Measurements from ENCODE around the gene ATAD3A. TPM values are rescaled to one million over a fixed set of nuclear protein-coding genes. Genes with fewer than 3 reads are reported as not detected.

The ATAD3A gene
- total and polyA plus RNA-seq, 2 experiments from 2014 or later: 36.5 to 80.3 TPM

GRCh38 chr1:1479547-1480487, 32.1 kb upstream of the ATAD3A start:
- no peaks in the 10 kb centered on the region for H3K27me3 ChIP-seq (ENCODE audit: insufficient read depth)
- H3K36me3 Mint-ChIP-seq (ENCODE audit: low read depth): peaks cover 70% of the 10 kb centered on the region
- no peak for ATAC-seq
- peaks cover 10% of the 10 kb centered on the region for H3K36me3 ChIP-seq (ENCODE audit: insufficient read depth)
- TF ChIP-seq EZH2 (IDR thresholded peaks at IDR 0.05; ENCODE audit: low read depth, unreplicated experiment) (no peak), ZNF331 (CRISPR knock-in tag; IDR thresholded peaks at IDR 0.05; ENCODE audit: low read depth) (no peak), ZNF114 (CRISPR knock-in tag; IDR thresholded peaks at IDR 0.05) (no peak), JUNB (IDR thresholded peaks at IDR 0.05; ENCODE audit: unreplicated experiment) (no peak), NANOG (IDR thresholded peaks at IDR 0.05; ENCODE audit: borderline replicate concordance) (no peak), CTCF (conservative IDR thresholded peaks at IDR 0.05; ENCODE audit: low read depth in 2 of 2) (no peak), POLR2AphosphoS5 (IDR thresholded peaks at IDR 0.05; ENCODE audit: low read depth) (no peak), ETS1 (IDR thresholded peaks at IDR 0.05) (no peak), STAT1 (IDR thresholded peaks at IDR 0.05; ENCODE audit: unreplicated experiment) (no peak), EZH2phosphoT487 (IDR thresholded peaks at IDR 0.05; ENCODE audit: unreplicated experiment) (no peak), ZNF462 (CRISPR knock-in tag; IDR thresholded peaks at IDR 0.05) (no peak), REST (IDR thresholded peaks at IDR 0.05; ENCODE audit: unreplicated experiment) (no peak)
- no peak overlapping the region for H2AFZ ChIP-seq
- H3K4me1 ChIP-seq (ENCODE audit: insufficient read depth): no peaks in the 10 kb centered on the region
- H3F3A ChIP-seq (replicated peaks; ENCODE audit: low read depth): 0 out of 2 replicates have a peak, but pooled peaks cover 6% of the 10 kb centered on the region
- no peak overlapping the region for H3K4me3 Mint-ChIP-seq
- no peaks in the 10 kb centered on the region for H3K9me2 ChIP-seq (ENCODE audit: insufficient read depth)
- H3K4me3 ChIP-seq: no peak overlapping the region
- peak overlapping the region; percentile 38; the same call in 1 of the 2 replicates for H3K27ac Mint-ChIP-seq
- no peak overlapping the region for H3K4me2 ChIP-seq
- no peaks in the 10 kb centered on the region for H3K9me3 Mint-ChIP-seq
- no peaks in the 10 kb centered on the region for H3K4me1 Mint-ChIP-seq
- no peak for DNase-seq (ENCODE audit: low spot score)
- H3K79me2 ChIP-seq (replicated peaks; ENCODE audit: insufficient read depth): peaks cover 12% of the 10 kb centered on the region
- H3K27me3 Mint-ChIP-seq (ENCODE audit: insufficient read depth, low read depth, poor library complexity): peaks cover 10% of the 10 kb centered on the region
- H4K20me1 ChIP-seq (replicated peaks; ENCODE audit: insufficient read depth): peaks cover 6% of the 10 kb centered on the region; the same call in 1 of the 2 replicates
- no peak overlapping the region for H3K27ac ChIP-seq (ENCODE audit: low read depth)

All from GM23338 (cell line).